ENCODE measurements around the gene TMEM213.

GRCh38 chr7:138773176-138773575 lies 24.6 kb upstream of the TMEM213 start:
- TF ChIP-seq SIRT6 (IDR thresholded peaks at IDR 0.05; ENCODE audit: low read length) = no peak
- no peak for TF ChIP-seq CTCF (IDR thresholded peaks at IDR 0.05; ENCODE audit: control extremely low read depth in 1 of 3, insufficient read depth in 1 of 3, low read depth in 1 of 3, low read length in 3 of 3)
- TF ChIP-seq TAF1 (IDR thresholded peaks at IDR 0.05; ENCODE audit: low read depth, low read length) = no peak
- no peak for TF ChIP-seq ATF3 (IDR thresholded peaks at IDR 0.05; ENCODE audit: insufficient read depth, low read depth, low read length)
- no peak for TF ChIP-seq GABPA (IDR thresholded peaks at IDR 0.05; ENCODE audit: borderline replicate concordance, insufficient read depth, low read length)
- no peak for TF ChIP-seq SP1 (IDR thresholded peaks at IDR 0.05; ENCODE audit: low read depth, low read length)
- TF ChIP-seq POLR2A (IDR thresholded peaks at IDR 0.05; ENCODE audit: control extremely low read depth in 1 of 2, low read depth in 2 of 2, low read length in 2 of 2) = no peak

All from H1 (cell line).